ENCODE data around the gene AFP.

DNA sequence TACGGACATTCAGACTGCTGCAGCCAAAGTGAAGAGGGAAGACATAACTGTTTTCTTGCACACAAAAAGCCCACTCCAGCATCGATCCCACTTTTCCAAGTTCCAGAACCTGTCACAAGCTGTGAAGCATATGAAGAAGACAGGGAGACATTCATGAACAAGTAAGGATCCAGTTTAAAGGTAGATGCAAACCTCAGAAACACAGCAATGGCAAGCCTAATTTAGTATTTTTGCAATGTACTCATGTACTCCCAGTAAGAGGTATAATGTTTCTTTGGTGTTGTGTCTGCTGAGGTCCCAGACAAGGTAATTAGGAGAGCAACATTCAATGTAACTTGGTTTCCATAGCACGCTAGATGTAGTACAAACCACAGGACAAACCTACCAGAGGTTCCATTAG, 4.6 kb downstream of the AFP start:
- TF ChIP-seq POLR2AphosphoS5 (IDR thresholded peaks at IDR 0.05; ENCODE audit: low read length): no peak
- TF ChIP-seq, protein P1, sequence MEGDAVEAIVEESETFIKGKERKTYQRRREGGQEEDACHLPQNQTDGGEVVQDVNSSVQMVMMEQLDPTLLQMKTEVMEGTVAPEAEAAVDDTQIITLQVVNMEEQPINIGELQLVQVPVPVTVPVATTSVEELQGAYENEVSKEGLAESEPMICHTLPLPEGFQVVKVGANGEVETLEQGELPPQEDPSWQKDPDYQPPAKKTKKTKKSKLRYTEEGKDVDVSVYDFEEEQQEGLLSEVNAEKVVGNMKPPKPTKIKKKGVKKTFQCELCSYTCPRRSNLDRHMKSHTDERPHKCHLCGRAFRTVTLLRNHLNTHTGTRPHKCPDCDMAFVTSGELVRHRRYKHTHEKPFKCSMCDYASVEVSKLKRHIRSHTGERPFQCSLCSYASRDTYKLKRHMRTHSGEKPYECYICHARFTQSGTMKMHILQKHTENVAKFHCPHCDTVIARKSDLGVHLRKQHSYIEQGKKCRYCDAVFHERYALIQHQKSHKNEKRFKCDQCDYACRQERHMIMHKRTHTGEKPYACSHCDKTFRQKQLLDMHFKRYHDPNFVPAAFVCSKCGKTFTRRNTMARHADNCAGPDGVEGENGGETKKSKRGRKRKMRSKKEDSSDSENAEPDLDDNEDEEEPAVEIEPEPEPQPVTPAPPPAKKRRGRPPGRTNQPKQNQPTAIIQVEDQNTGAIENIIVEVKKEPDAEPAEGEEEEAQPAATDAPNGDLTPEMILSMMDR (IDR thresholded peaks at IDR 0.05 in 2 of 3, conservative IDR thresholded peaks at IDR 0.05 in 1 of 3; ENCODE audit: control insufficient read depth in 2 of 3, extremely low read depth in 1 of 3, insufficient read depth in 1 of 3, low read depth in 3 of 3, low read length in 3 of 3): no peak
